Aorta (tissue), 5 donors: Measurements from ENCODE around the gene AGAP1. TPM values are rescaled to one million over a fixed set of nuclear protein-coding genes. Genes with fewer than 3 reads are reported as not detected.

Source experiments
- ATAC-seq: fragments of 200-7000 bp; cut with Tn5 transposase; one replicate; pipeline ENCODE4 v1.9.1; 2022; ENCODE audit warnings: moderate library complexity; ENCODE audit not compliant: low FRiP score
- DNase-seq, 2 donors: peaks; one replicate each; pipeline ENCODE4 v3.0.0-alpha.2; 2020
- H3K27ac ChIP-seq, 2 donors: one replicate each; pipeline ENCODE4 v1.5.1; 2013; ENCODE audit warnings: low read length in 2 of 2, mild to moderate bottlenecking in 2 of 2, moderate library complexity in 2 of 2, control low read depth in 1 of 2, inconsistent platforms in 1 of 2, low read depth in 1 of 2
- H3K27me3 ChIP-seq, 2 donors: one replicate each; pipeline ENCODE4 v1.6.1; 2013; ENCODE audit warnings: control low read depth in 1 of 2, low read length in 1 of 2, mild to moderate bottlenecking in 1 of 2, moderate library complexity in 1 of 2; ENCODE audit not compliant: insufficient read depth in 2 of 2, control insufficient read depth in 1 of 2
- H3K36me3 ChIP-seq, 2 donors: one replicate each; pipeline ENCODE4 v1.6.1; 2013; ENCODE audit warnings: control low read depth in 1 of 2, low read length in 1 of 2, mild to moderate bottlenecking in 1 of 2; ENCODE audit not compliant: insufficient read depth in 2 of 2, control insufficient read depth in 1 of 2
- H3K4me1 ChIP-seq, 2 donors: one replicate each; pipeline ENCODE4 v1.6.1; 2013; ENCODE audit warnings: low read length in 2 of 2, control low read depth in 1 of 2, mild to moderate bottlenecking in 1 of 2, moderate library complexity in 1 of 2; ENCODE audit not compliant: insufficient read depth in 2 of 2, control insufficient read depth in 1 of 2
- H3K4me3 ChIP-seq, 2 donors: one replicate each; pipeline ENCODE4 v1.5.1; 2013; ENCODE audit warnings: low read length in 2 of 2, control low read depth in 1 of 2, mild to moderate bottlenecking in 1 of 2
- H3K9me3 ChIP-seq: one replicate; pipeline ENCODE4 v1.6.1; 2013; ENCODE audit warnings: mild to moderate bottlenecking, low read length; ENCODE audit not compliant: control insufficient read depth
- WGBS, 2 donors: extraction: QIAGEN DNeasy Blood & Tissue Kit; methylation state at CpG; one replicate each; pipeline ENCODE4 v1.1.7; 2013; 5-methylcytosine and 5-hydroxymethylcytosine counted together
- intact Hi-C, 2 donors: fragments of 100-400 bp; cut with DNase I; formaldehyde crosslinking; loops; one replicate each; pipeline versions ENCODE4 v1.14.2 to v1.15.0; 2022
- polyA plus RNA-seq, 2 donors: library from polyadenylated mRNA; stranded (reverse); fragments of 200-250 nt; gene quantifications; one replicate each; pipeline ENCODE4 v1.2.3, GENCODE V29; 2013
- total RNA-seq, 2 donors: library from RNA; stranded (reverse); fragmentation: NEBNext Ultra II Directional; extraction: Animal tissue kit (Norgen Biotek cat#: 25700); gene quantifications; one replicate each; pipeline ENCODE4 v1.2.1, GENCODE V29; 2021
- donor health status: healthy with polysubstance abuse.
- donor health status: Bipolar disorder and iron deficiency.
- donor health status: DM: no; HTN: no; CAD: no.
- donor health status: DM: no; HTN: no; CAD: no.
- donor health status: DM: yes; HTN: yes; CAD: no.

The AGAP1 gene
- total and polyA plus RNA-seq, 4 donors: 3.0 to 32.7 (median 12.7) TPM

GRCh38 chr2:235518322-235519090, 24.7 kb downstream of the AGAP1 start:
- Histone ChIP-seq H3K9me3 (no peaks in the 10 kb centered on the region), H3K27ac (no peak overlapping the region), H3K27me3 (no peaks in the 10 kb centered on the region), H3K4me1 (no peaks in the 10 kb centered on the region), H3K4me3 (no peak overlapping the region), H3K36me3 (no peaks in the 10 kb centered on the region)
- intact Hi-C loops: no loop called here
- DNase-seq: peak in 1 of 2 donors; percentile 55
- no peak for ATAC-seq
- 85% methylated on average over 11 of the region's 11 CpGs for WGBS, 2 donors

GRCh38 chr2:235520787-235521186, 26.9 kb downstream of the AGAP1 start:
- H3K4me1 ChIP-seq: no peaks in the 10 kb centered on the region
- H3K9me3 ChIP-seq: no peaks in the 10 kb centered on the region
- 91 to 92% methylated on average over 6 of the region's 6 CpGs for WGBS, 2 donors
- no peak overlapping the region for H3K27ac ChIP-seq
- no peak for DNase-seq
- H3K27me3 ChIP-seq: no peaks in the 10 kb centered on the region
- no peak for ATAC-seq
- no peaks in the 10 kb centered on the region for H3K36me3 ChIP-seq
- H3K4me3 ChIP-seq: no peak overlapping the region
- intact Hi-C loops: no loop called here

- no peak overlapping the region for H3K4me3 ChIP-seq
- no peaks in the 10 kb centered on the region for H3K27me3 ChIP-seq
- no peaks in the 10 kb centered on the region for H3K4me1 ChIP-seq
- no peak overlapping the region for H3K27ac ChIP-seq
- ATAC-seq (no peak), DNase-seq (peak in 1 of 2 donors; percentile 22)
- intact Hi-C loops: no loop called here
- WGBS, 2 donors: 73 to 77% methylated on average over 6 of the region's 6 CpGs
- no peaks in the 10 kb centered on the region for H3K9me3 ChIP-seq
- H3K36me3 ChIP-seq: no peaks in the 10 kb centered on the region
Measured at GRCh38 chr2:235521844-235522243, 28.0 kb downstream of the AGAP1 start.

- H3K4me3 ChIP-seq: no peak overlapping the region
- no peak for ATAC-seq
- H3K27me3 ChIP-seq: no peaks in the 10 kb centered on the region
- intact Hi-C loops: no loop called here
- peak; percentile 12 to 24 for DNase-seq
- whole genome bisulfite sequencing, 2 donors: 97 to 100% methylated on average over 5 of the region's 5 CpGs
- no peaks in the 10 kb centered on the region for H3K4me1 ChIP-seq
- no peak overlapping the region for H3K27ac ChIP-seq
- H3K36me3 ChIP-seq: no peaks in the 10 kb centered on the region
- no peaks in the 10 kb centered on the region for H3K9me3 ChIP-seq
Measured at GRCh38 chr2:235523021-235523420, 29.2 kb downstream of the AGAP1 start.

GRCh38 chr2:235523486-235524150, 29.8 kb downstream of the AGAP1 start:
- no peaks in the 10 kb centered on the region for H3K36me3 ChIP-seq
- intact Hi-C loops: no loop called here
- DNase-seq (peak; percentile 39 to 62), ATAC-seq (no peak)
- 94 to 96% methylated on average over 18 of the region's 18 CpGs for WGBS, 2 donors
- H3K4me3 ChIP-seq: no peak overlapping the region
- H3K9me3 ChIP-seq: no peaks in the 10 kb centered on the region
- no peaks in the 10 kb centered on the region for H3K27me3 ChIP-seq
- H3K4me1 ChIP-seq: no peaks in the 10 kb centered on the region
- no peak overlapping the region for H3K27ac ChIP-seq

GRCh38 chr2:235526166-235526565, 32.3 kb downstream of the AGAP1 start:
- H3K4me3 ChIP-seq: no peak overlapping the region
- ATAC-seq (no peak), DNase-seq (no peak)
- no peaks in the 10 kb centered on the region for H3K27me3 ChIP-seq
- no peaks in the 10 kb centered on the region for H3K9me3 ChIP-seq
- no peaks in the 10 kb centered on the region for H3K4me1 ChIP-seq
- H3K27ac ChIP-seq: no peak overlapping the region
- no peaks in the 10 kb centered on the region for H3K36me3 ChIP-seq
- intact Hi-C loops: no loop called here
- WGBS, 2 donors: 88 to 97% methylated on average over 1 of the region's 1 CpG

- 5 to 40% methylated on average over 7 of the region's 7 CpGs for WGBS, 2 donors
Measured at GRCh38 chr2:235527806-235528469, 34.1 kb downstream of the AGAP1 start.

GRCh38 chr2:235529621-235530020, 35.8 kb downstream of the AGAP1 start:
- Histone ChIP-seq H3K4me1 (no peaks in the 10 kb centered on the region), H3K4me3 (no peak overlapping the region), H3K36me3 (no peaks in the 10 kb centered on the region), H3K27me3 (no peaks in the 10 kb centered on the region), H3K27ac (no peak overlapping the region), H3K9me3 (no peaks in the 10 kb centered on the region)
- ATAC-seq (no peak), DNase-seq (peak in 1 of 2 donors; percentile 54)
- intact Hi-C loops: no loop called here
- 95 to 97% methylated on average over 3 of the region's 3 CpGs for WGBS, 2 donors

More at GRCh38 chr2:235527806-235528469, 34.1 kb downstream of the AGAP1 start:
- H3K9me3 ChIP-seq: no peaks in the 10 kb centered on the region
- no peaks in the 10 kb centered on the region for H3K4me1 ChIP-seq
- H3K4me3 ChIP-seq: no peak overlapping the region
- H3K27me3 ChIP-seq: no peaks in the 10 kb centered on the region
- no peaks in the 10 kb centered on the region for H3K36me3 ChIP-seq
- intact Hi-C loops: no loop called here
- no peak for ATAC-seq
- no peak overlapping the region for H3K27ac ChIP-seq
- DNase-seq: peak; percentile 4 to 21
